NT2/D1 (cell line): ENCODE measurements around the gene LYPD6.

Source experiments
- DNase-seq: peaks from one replicate; pipeline ENCODE4 v3.0.0-alpha.2; 2011; ENCODE audit warnings: low read depth, low spot score
- H3K27me3 ChIP-seq: 2 replicates; pipeline ENCODE4 v1.6.0; 2011; ENCODE audit warnings: mild to moderate bottlenecking; ENCODE audit not compliant: insufficient read length, insufficient read depth
- H3K36me3 ChIP-seq: 2 replicates; pipeline ENCODE4 v1.6.1; 2011; ENCODE audit warnings: mild to moderate bottlenecking, low read length, mixed read lengths; ENCODE audit not compliant: insufficient read depth, insufficient read length
- H3K4me1 ChIP-seq: 2 replicates; pipeline ENCODE4 v1.5.1; 2011; ENCODE audit not compliant: insufficient read depth, insufficient read length
- H3K4me3 ChIP-seq: 2 replicates; pipeline ENCODE4 v1.5.1; 2011; ENCODE audit warnings: low read depth; ENCODE audit not compliant: insufficient read length
- H3K9ac ChIP-seq: 2 replicates; pipeline ENCODE4 v1.6.0; 2011; ENCODE audit warnings: low read depth; ENCODE audit not compliant: insufficient read length
- H3K9me3 ChIP-seq: 2 replicates; pipeline ENCODE4 v1.5.1; 2011; ENCODE audit warnings: mild to moderate bottlenecking, low read length; ENCODE audit not compliant: insufficient read depth
- SUZ12 ChIP-seq: IDR thresholded peaks from 2 replicates; pipeline ENCODE4 v1.6.1; 2011; ENCODE audit not compliant: insufficient read length, insufficient read depth; ENCODE audit errors: extremely low read depth
- YY1 ChIP-seq: IDR thresholded peaks from 2 replicates; pipeline ENCODE4 v1.6.1; 2011; ENCODE audit not compliant: insufficient read length, insufficient read depth
- ZNF274 ChIP-seq: IDR thresholded peaks from 2 replicates; pipeline ENCODE4 v1.6.1; 2011; ENCODE audit warnings: mild to moderate bottlenecking, low read depth, low read length

Gene LYPD6

DNA sequence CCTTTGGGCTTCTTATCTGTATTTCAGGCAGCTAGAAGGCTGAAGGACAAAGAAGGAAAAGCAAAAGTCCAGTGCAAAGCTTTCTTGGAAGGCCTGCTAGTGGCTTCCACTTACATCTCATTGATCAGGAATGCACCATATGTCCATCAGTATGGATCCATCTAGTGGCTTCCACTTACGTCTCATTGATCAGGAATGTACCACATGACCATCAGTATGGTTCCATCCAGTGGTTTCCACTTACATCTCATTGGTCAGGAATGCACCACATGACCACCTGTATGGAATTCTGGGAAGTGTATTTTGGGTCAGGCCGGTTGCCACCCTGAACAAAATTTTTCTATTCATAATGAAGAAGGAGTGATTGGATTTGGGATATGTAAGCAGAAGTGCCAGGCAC, 70.6 kb downstream of the LYPD6 start:
- no peaks in the 10 kb centered on the region for H3K36me3 ChIP-seq
- H3K9me3 ChIP-seq = no peaks in the 10 kb centered on the region
- H3K4me3 ChIP-seq = no peak overlapping the region
- H3K9ac ChIP-seq = no peak overlapping the region
- no peak for DNase-seq
- H3K27me3 ChIP-seq = no peaks in the 10 kb centered on the region
- TF ChIP-seq YY1 (no peak), ZNF274 (no peak), SUZ12 (no peak)
- peaks cover 2% of the 10 kb centered on the region for H3K4me1 ChIP-seq

DNA sequence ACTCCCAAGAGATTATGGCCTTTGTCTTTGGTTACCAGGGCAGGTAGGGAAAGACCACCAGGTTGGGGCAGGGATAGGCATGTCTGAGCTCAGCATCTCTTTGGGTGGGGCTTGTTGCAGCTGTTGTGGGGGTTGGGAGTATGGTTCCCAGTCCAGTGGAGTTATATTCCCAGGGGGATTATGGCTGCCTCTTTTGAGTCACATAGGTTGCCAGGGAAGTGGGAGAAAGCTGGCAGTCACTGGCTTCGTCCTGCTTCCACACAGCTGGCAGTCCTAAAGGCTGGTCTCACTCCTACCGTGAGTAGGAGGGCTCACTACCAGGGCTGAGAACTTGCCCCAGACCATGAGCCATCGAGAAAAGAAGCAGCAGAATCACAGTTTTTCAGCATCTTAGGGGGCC, 79.1 kb downstream of the LYPD6 start:
- Histone ChIP-seq H3K27me3 (no peaks in the 10 kb centered on the region), H3K4me1 (no peaks in the 10 kb centered on the region), H3K9ac (no peak overlapping the region), H3K9me3 (no peaks in the 10 kb centered on the region), H3K36me3 (no peaks in the 10 kb centered on the region), H3K4me3 (no peak overlapping the region)
- TF ChIP-seq YY1 = no peak
- TF ChIP-seq ZNF274 = no peak
- TF ChIP-seq SUZ12 = no peak
- no peak for DNase-seq

DNA sequence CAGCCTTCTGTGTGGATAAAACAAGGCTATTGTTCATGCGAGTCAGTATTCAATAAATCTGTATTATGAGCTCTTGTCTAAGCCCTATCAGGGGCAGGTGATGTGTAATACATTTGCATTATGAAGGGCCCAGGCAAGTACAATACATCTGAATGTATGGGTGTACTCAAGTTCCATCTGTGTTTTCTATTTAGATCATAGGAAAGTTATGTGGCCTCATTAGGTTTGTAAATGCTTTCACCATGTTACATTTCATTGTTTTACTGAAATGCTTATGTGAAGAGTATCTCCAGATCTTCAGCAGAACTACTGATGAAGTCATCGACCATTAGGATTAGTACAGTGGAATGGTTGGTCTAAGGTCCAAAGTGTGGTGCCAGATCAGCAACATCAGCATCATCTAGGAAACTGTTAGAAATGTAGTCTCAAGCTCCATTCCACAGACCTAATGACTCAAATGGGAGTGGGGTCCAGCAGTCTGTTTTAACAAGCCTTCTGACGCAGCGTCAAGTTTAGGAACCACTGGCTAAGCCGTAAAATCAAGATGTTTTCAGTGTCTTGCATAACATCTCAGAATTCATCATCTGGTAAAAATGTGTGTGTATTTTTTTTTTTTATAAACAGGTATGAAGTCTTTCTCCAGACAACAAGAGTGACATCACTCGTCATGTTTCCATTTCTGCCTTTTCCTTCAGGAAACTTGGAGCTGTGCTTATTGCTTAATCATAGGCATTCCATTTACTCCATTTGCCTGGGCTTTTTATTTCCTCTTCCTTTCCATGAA, 80.5 kb downstream of the LYPD6 start:
- no peaks in the 10 kb centered on the region for H3K27me3 ChIP-seq
- no peak for DNase-seq
- H3K9ac ChIP-seq = no peak overlapping the region
- no peaks in the 10 kb centered on the region for H3K36me3 ChIP-seq
- TF ChIP-seq YY1 (no peak), ZNF274 (no peak), SUZ12 (no peak)
- H3K4me1 ChIP-seq = no peaks in the 10 kb centered on the region
- no peaks in the 10 kb centered on the region for H3K9me3 ChIP-seq
- no peak overlapping the region for H3K4me3 ChIP-seq

DNA sequence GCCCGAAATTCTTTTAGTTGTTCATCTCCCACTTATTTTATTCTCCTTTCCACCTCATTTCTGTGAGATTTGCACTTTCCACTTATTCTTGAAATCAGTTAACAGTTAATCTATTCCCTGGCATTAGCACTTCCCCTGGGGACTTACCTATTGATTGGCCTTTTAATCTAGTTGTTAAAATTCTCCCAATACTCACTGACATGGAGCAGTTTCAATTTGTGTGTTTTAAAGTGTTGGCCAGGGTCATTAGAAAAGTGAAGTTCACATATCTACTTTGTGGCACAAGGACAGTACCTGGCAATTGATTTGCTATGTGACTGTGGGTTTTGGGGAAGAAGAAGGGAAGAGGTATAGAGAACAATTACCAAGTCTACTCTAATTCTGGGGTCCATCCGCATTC, 83.1 kb downstream of the LYPD6 start:
- Histone ChIP-seq H3K4me1 (no peaks in the 10 kb centered on the region), H3K9ac (no peak overlapping the region), H3K4me3 (no peak overlapping the region), H3K36me3 (no peaks in the 10 kb centered on the region), H3K9me3 (no peaks in the 10 kb centered on the region), H3K27me3 (no peaks in the 10 kb centered on the region)
- TF ChIP-seq SUZ12 (no peak), YY1 (no peak), ZNF274 (no peak)
- no peak for DNase-seq

DNA sequence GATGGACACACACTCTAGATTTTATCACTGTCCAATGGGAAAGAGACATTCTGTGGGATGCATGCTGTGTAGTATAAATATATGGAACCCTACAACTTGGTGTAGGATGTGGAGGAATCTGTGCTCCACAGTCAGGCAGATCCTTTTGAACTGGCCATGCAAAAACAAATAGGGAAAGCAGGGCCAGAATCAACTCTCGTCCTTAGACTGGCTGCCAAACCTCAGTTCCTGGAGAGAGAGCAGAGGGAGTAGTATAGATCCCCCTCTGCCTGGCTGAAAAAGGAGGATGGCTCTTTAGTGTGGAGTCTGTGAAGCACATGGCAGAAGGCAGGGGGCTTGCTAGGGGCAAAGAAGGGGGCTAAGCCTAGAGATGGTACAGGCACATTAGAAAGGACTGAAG, 84.7 kb downstream of the LYPD6 start:
- no peak for DNase-seq
- no peaks in the 10 kb centered on the region for H3K9me3 ChIP-seq
- TF ChIP-seq ZNF274 (no peak), YY1 (no peak), SUZ12 (no peak)
- no peaks in the 10 kb centered on the region for H3K4me1 ChIP-seq
- no peaks in the 10 kb centered on the region for H3K36me3 ChIP-seq
- no peaks in the 10 kb centered on the region for H3K27me3 ChIP-seq
- no peak overlapping the region for H3K4me3 ChIP-seq
- H3K9ac ChIP-seq = no peak overlapping the region

DNA sequence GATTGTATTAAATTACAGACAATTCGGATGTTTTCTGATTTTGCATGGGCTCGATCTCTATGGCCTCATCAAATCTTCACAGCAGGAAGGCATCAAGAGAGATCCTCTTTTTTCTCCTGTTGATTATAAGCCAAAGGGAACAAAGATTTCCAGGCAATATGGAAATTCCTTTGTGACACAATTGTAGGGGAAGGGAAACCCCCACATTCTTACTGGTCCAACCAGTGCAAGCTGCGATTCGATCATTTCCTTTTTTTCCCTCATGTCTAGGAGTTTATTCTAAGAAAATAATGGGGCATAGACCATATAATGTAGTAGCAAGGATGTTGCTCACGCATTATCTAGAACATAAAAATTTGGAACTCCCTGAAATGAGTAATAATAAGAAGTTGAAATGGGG, 87.7 kb downstream of the LYPD6 start:
- no peak for DNase-seq
- H3K9me3 ChIP-seq = no peaks in the 10 kb centered on the region
- H3K4me1 ChIP-seq = no peaks in the 10 kb centered on the region
- H3K27me3 ChIP-seq = no peaks in the 10 kb centered on the region
- no peak for TF ChIP-seq SUZ12
- TF ChIP-seq ZNF274 = no peak
- TF ChIP-seq YY1 = no peak
- H3K4me3 ChIP-seq = no peak overlapping the region
- H3K9ac ChIP-seq = no peak overlapping the region
- H3K36me3 ChIP-seq = no peaks in the 10 kb centered on the region

DNA sequence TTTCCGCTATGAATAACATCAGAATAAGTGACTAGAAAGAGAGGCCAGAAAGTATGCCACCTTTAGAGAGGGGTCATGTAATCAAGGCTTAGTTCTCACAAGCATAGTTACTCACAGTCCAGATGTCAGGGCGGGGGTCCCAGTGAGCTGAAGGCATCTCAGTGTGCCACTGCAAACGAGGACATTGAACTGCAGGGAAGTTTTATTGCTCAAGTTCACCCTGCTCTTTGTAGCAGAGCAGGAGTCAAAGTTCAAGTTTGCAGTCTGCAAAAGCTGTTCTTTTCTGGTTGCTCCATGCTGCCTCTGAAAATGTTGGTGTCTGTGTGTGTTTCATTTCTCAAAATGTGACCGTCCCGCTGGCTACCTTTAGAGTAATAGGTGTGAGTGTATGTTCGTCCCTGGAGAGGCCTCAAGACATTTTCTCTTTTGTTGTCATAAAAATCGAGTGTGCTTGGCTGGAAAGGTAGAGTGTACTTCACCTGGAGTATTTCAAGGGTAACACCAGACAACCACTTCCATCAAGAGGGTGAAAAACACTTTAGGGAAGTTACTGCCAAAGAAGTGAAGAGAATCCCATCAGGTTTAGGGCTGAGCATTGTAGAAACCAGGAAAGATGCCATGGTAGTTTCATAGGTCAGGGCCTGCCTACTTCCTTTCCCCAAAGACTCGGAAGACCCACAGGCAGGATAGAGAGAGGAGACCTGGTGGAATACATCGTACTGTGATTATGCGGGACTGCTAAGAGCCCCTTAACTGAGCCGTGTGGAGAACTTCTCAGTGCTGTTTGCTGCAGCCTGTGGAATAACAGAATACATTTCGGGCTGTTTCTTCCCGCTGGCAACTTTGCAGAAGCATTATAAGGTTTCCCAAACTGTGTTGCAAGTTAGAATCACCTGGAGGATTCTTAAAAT, 89.9 kb downstream of the LYPD6 start:
- Histone ChIP-seq H3K4me1 (no peaks in the 10 kb centered on the region), H3K27me3 (no peaks in the 10 kb centered on the region), H3K4me3 (no peak overlapping the region), H3K36me3 (no peaks in the 10 kb centered on the region), H3K9me3 (no peaks in the 10 kb centered on the region), H3K9ac (no peak overlapping the region)
- DNase-seq = no peak
- TF ChIP-seq YY1 (no peak), SUZ12 (no peak), ZNF274 (no peak)
